WTC11 (cell line): Measurements from ENCODE around the gene DCLK1. TPM values are rescaled to one million over a fixed set of nuclear protein-coding genes. Genes with fewer than 3 reads are reported as not detected.

Source experiments
- ATAC-seq: fragments of 200-7000 bp; cut with Tn5 transposase; 2 replicates; pipeline ENCODE4 v1.10.0; 2021; ENCODE audit warnings: mild to moderate bottlenecking, moderate library complexity
- CTCF ChIA-PET: fragments of 300-600 bp; sonication (Branson Sonifier 250); formaldehyde crosslinking; loops from one replicate; lab custom pipeline; 2021; ENCODE audit warnings: antibody characterized with exemption; lab: Charles Lee
- POLR2A ChIA-PET: fragments of 350-600 bp; sonication (Branson Sonifier 250); formaldehyde crosslinking; loops from one replicate; lab custom pipeline; 2021; ENCODE audit warnings: antibody characterized with exemption; lab: Charles Lee
- DNase-seq: peaks from one replicate; pipeline ENCODE4 v3.0.0; 2021; ENCODE audit warnings: low spot score
- H3K27ac Mint-ChIP-seq: 2 replicates; pipeline ENCODE4 v1.8.0; 2021; ENCODE audit warnings: mixed read lengths
- H3K27me3 Mint-ChIP-seq: 2 replicates; pipeline ENCODE4 v1.8.0; 2021; ENCODE audit warnings: low read depth, mild to moderate bottlenecking, moderate library complexity, mixed read lengths
- H3K36me3 Mint-ChIP-seq: 2 replicates; pipeline ENCODE4 v1.8.0; 2021; ENCODE audit warnings: mixed read lengths
- H3K4me1 Mint-ChIP-seq: 2 replicates; pipeline ENCODE4 v1.8.0; 2022; ENCODE audit warnings: mixed read lengths
- H3K4me3 Mint-ChIP-seq: 2 replicates; pipeline ENCODE4 v1.8.0; 2021; ENCODE audit warnings: mild to moderate bottlenecking, moderate library complexity, mixed read lengths
- H3K9me3 Mint-ChIP-seq: 2 replicates; pipeline ENCODE4 v1.8.0; 2021; ENCODE audit warnings: mixed read lengths
- ATF2 ChIP-seq: sonication (generic); formaldehyde crosslinking; IDR thresholded peaks from 2 replicates; pipeline ENCODE4 v1.8.1; 2022; ENCODE audit warnings: low read depth, missing genetic modification reagents, borderline replicate concordance
- CTCF ChIP-seq: fragments of 200-600 bp; IDR thresholded peaks from 2 replicates; pipeline ENCODE4 v1.8.0; 2022; ENCODE audit warnings: antibody characterized with exemption
- E2F5 ChIP-seq: sonication (generic); formaldehyde crosslinking; IDR thresholded peaks from 2 replicates; pipeline ENCODE4 v1.8.1; 2022; ENCODE audit warnings: mild to moderate bottlenecking, moderate library complexity, missing genetic modification reagents
- ELF4 ChIP-seq: sonication (generic); formaldehyde crosslinking; IDR thresholded peaks from 2 replicates; pipeline ENCODE4 v1.8.1; 2022; ENCODE audit warnings: low read depth, mild to moderate bottlenecking, moderate library complexity, missing genetic modification reagents
- EMX1 ChIP-seq: fragments of 250-450 bp; sonication (Bioruptor Pico); IDR thresholded peaks from 2 replicates; pipeline ENCODE4 v1.8.0; 2021; ENCODE audit warnings: mild to moderate bottlenecking
- ERG ChIP-seq: fragments of 250-450 bp; sonication (Bioruptor Pico); IDR thresholded peaks from 2 replicates; pipeline ENCODE4 v1.8.0; 2021; ENCODE audit warnings: mild to moderate bottlenecking
- ETV6 ChIP-seq: sonication (generic); formaldehyde crosslinking; IDR thresholded peaks from 2 replicates; pipeline ENCODE4 v1.8.1; 2022; ENCODE audit warnings: mild to moderate bottlenecking, missing genetic modification reagents
- FOXK1 ChIP-seq: sonication (generic); formaldehyde crosslinking; IDR thresholded peaks from 2 replicates; pipeline ENCODE4 v1.8.0; 2022; ENCODE audit warnings: mild to moderate bottlenecking, moderate library complexity, missing genetic modification reagents
- NFE2L1 ChIP-seq: sonication (generic); formaldehyde crosslinking; IDR thresholded peaks from 2 replicates; pipeline ENCODE4 v1.8.1; 2023; ENCODE audit warnings: missing genetic modification reagents
- OVOL2 ChIP-seq: fragments of 250-450 bp; sonication (Bioruptor Pico); IDR thresholded peaks from 2 replicates; pipeline ENCODE4 v1.9.0; 2021; ENCODE audit warnings: mild to moderate bottlenecking, borderline replicate concordance
- PREB ChIP-seq: sonication (generic); formaldehyde crosslinking; IDR thresholded peaks from 2 replicates; pipeline ENCODE4 v1.8.1; 2022; ENCODE audit warnings: mild to moderate bottlenecking, missing genetic modification reagents, moderate library complexity, borderline replicate concordance
- STAT6 ChIP-seq: sonication (generic); formaldehyde crosslinking; conservative IDR thresholded peaks from 2 replicates; pipeline ENCODE4 v1.8.1; 2023; ENCODE audit warnings: mild to moderate bottlenecking, low read depth, missing genetic modification reagents, moderate library complexity
- TEAD1 ChIP-seq: sonication (generic); formaldehyde crosslinking; IDR thresholded peaks from 2 replicates; pipeline ENCODE4 v1.8.0; 2022; ENCODE audit warnings: mild to moderate bottlenecking, missing genetic modification reagents
- ZMAT4 ChIP-seq: fragments of 250-450 bp; sonication (Bioruptor Pico); IDR thresholded peaks from 2 replicates; pipeline ENCODE4 v1.9.0; 2021; ENCODE audit warnings: mild to moderate bottlenecking
- ZNF232 ChIP-seq: sonication (generic); formaldehyde crosslinking; IDR thresholded peaks from 2 replicates; pipeline ENCODE4 v1.8.0; 2022; ENCODE audit warnings: mild to moderate bottlenecking, missing genetic modification reagents
- ZNF263 ChIP-seq: sonication (generic); formaldehyde crosslinking; IDR thresholded peaks from 2 replicates; pipeline ENCODE4 v1.8.1; 2022; ENCODE audit warnings: low read depth, mild to moderate bottlenecking, moderate library complexity, missing genetic modification reagents
- ZNF281 ChIP-seq: sonication (generic); formaldehyde crosslinking; IDR thresholded peaks from 2 replicates; pipeline ENCODE4 v1.8.0; 2023; ENCODE audit warnings: mild to moderate bottlenecking, missing genetic modification reagents
- ZNF532 ChIP-seq: fragments of 250-450 bp; sonication (Bioruptor Pico); IDR thresholded peaks from 2 replicates; pipeline ENCODE4 v1.9.0; 2021; ENCODE audit warnings: mild to moderate bottlenecking, borderline replicate concordance
- total RNA-seq: library from RNA; stranded (reverse); gene quantifications from 3 replicates; pipeline ENCODE4 v1.2.3, GENCODE V29; 2021

The DCLK1 gene
- total RNA-seq, 1 experiment from 2014 or later: 18.5 TPM

- Mint-ChIP-seq H3K27ac (no peak overlapping the region), H3K9me3 (peaks cover 58% of the 10 kb centered on the region), H3K4me1 (peaks cover 4% of the 10 kb centered on the region; the same call in 1 of the 2 replicates), H3K4me3 (no peak overlapping the region), H3K27me3 (peaks cover 12% of the 10 kb centered on the region), H3K36me3 (peaks cover 44% of the 10 kb centered on the region)
- DNase-seq (no peak), ATAC-seq (no peak)
- ChIA-PET CTCF (no interaction called here), POLR2A (no interaction called here)
- no peak for TF ChIP-seq NFE2L1 (CRISPR knock-in tag)
- TF ChIP-seq ERG (CRISPR knock-in tag): no peak
- TF ChIP-seq ZNF263 (CRISPR knock-in tag): no peak
- no peak for TF ChIP-seq ETV6
- no peak for TF ChIP-seq ZNF232
- no peak for TF ChIP-seq STAT6
- TF ChIP-seq OVOL2 (CRISPR knock-in tag): no peak
- TF ChIP-seq ELF4 (CRISPR knock-in tag): no peak
- TF ChIP-seq ATF2 (CRISPR knock-in tag): no peak
- TF ChIP-seq FOXK1 (CRISPR knock-in tag): no peak
- no peak for TF ChIP-seq ZMAT4 (CRISPR knock-in tag)
- no peak for TF ChIP-seq ZNF532
- no peak for TF ChIP-seq EMX1 (CRISPR knock-in tag)
- no peak for TF ChIP-seq PREB (CRISPR knock-in tag)
- no peak for TF ChIP-seq ZNF281 (CRISPR knock-in tag)
- no peak for TF ChIP-seq TEAD1 (CRISPR knock-in tag)
- no peak for TF ChIP-seq E2F5 (CRISPR knock-in tag)
- no peak for TF ChIP-seq CTCF
Measured at GRCh38 chr13:35936246-35936978, 194.8 kb downstream of the DCLK1 start.
